ENCODE data around the gene PARP14.
A peak's percentile ranks its signal among the peaks of the same experiment; 100 is the strongest.
"Not testable (repeated sequence)": the region's sequence is repeated elsewhere in the genome, so short reads cannot be mapped to it uniquely, and the experiment has no call there.

PARP14 gene

GRCh38 chr3:122719273-122719921 lies 38.8 kb downstream of the PARP14 start:
- no peak for DNase-seq

- DNase-seq: no peak
These were observed 44.5 kb downstream of the PARP14 start for GRCh38 chr3:122725106-122725505.

- no peak for DNase-seq
These were observed 46.7 kb downstream of the PARP14 start for GRCh38 chr3:122727294-122727693.

- no peak for DNase-seq
These were observed 47.1 kb downstream of the PARP14 start for GRCh38 chr3:122727766-122728165.

- no peak for DNase-seq
These were observed 47.5 kb downstream of the PARP14 start for GRCh38 chr3:122728186-122728585.

GRCh38 chr3:122728756-122729514 lies 48.3 kb downstream of the PARP14 start:
- no peak for DNase-seq

GRCh38 chr3:122730240-122730639 lies 49.6 kb downstream of the PARP14 start:
- DNase-seq: no peak

- not testable (repeated sequence) for DNase-seq
These were observed 52.3 kb downstream of the PARP14 start for GRCh38 chr3:122732682-122733525.

GRCh38 chr3:122739172-122739571 lies 58.5 kb downstream of the PARP14 start:
- DNase-seq: no peak

- DNase-seq: no peak
These were observed 61.6 kb downstream of the PARP14 start for GRCh38 chr3:122742234-122742633.

GRCh38 chr3:122743581-122744120 lies 63.0 kb downstream of the PARP14 start:
- DNase-seq: no peak

GRCh38 chr3:122745369-122746021 lies 64.9 kb downstream of the PARP14 start:
- peak; percentile 62 for DNase-seq

- not testable (repeated sequence) for DNase-seq
These were observed 66.7 kb downstream of the PARP14 start for GRCh38 chr3:122747295-122747694.

- DNase-seq: no peak
These were observed 67.7 kb downstream of the PARP14 start for GRCh38 chr3:122748347-122748746.

GRCh38 chr3:122754929-122755328 lies 74.3 kb downstream of the PARP14 start:
- peak; percentile 37 for DNase-seq

- DNase-seq: peak; percentile 9
These were observed 74.9 kb downstream of the PARP14 start for GRCh38 chr3:122755491-122755890.

GRCh38 chr3:122758877-122759560 lies 78.4 kb downstream of the PARP14 start:
- DNase-seq: no peak

- peak; percentile 75 for DNase-seq
These were observed 80.0 kb downstream of the PARP14 start for GRCh38 chr3:122760453-122761271.

- no peak for DNase-seq
These were observed 85.8 kb downstream of the PARP14 start for GRCh38 chr3:122766430-122766829.

GRCh38 chr3:122767540-122768372 lies 87.1 kb downstream of the PARP14 start:
- peak; percentile 77 for DNase-seq
